ENCODE data around the gene MOSMO. TPM values are rescaled to one million over a fixed set of nuclear protein-coding genes. Genes with fewer than 3 reads are reported as not detected.

MOSMO gene
- total and polyA plus RNA-seq, 7 donors: 2.8 to 27.1 (median 19.3) TPM

DNA sequence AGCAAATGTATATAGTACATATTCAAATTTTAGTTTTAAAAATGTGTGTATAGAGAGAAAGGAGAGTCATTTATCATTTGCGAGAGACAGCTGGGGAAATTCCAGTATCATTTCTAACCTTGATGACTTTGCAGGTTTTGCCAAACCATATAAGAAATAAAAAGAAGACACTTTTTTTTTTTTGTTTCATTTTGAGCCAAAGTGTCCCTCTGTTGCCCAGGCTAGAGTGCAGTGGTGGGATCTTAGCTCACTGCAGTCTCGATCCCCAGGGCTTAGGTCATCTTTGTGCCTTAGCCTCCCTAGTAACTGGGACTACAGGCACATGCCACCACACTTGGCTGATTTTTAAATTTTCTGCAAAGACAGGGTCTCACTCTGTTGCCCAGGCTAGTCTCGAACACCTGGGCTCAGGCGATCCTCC is 46.0 kb downstream of the MOSMO start:
- Histone ChIP-seq H3K4me3 (no peak overlapping the region), H3K27me3 (no peaks in the 10 kb centered on the region), H3K36me3 (no peaks in the 10 kb centered on the region), H3K4me1 (no peaks in the 10 kb centered on the region), H3K27ac (no peak overlapping the region), H3K9me3 (no peaks in the 10 kb centered on the region)
- TF ChIP-seq POLR2AphosphoS5 (IDR thresholded peaks at IDR 0.05): no peak
- no peak for TF ChIP-seq EP300 (IDR thresholded peaks at IDR 0.05)
- TF ChIP-seq POLR2A (IDR thresholded peaks at IDR 0.05): no peak
- TF ChIP-seq, protein P1, sequence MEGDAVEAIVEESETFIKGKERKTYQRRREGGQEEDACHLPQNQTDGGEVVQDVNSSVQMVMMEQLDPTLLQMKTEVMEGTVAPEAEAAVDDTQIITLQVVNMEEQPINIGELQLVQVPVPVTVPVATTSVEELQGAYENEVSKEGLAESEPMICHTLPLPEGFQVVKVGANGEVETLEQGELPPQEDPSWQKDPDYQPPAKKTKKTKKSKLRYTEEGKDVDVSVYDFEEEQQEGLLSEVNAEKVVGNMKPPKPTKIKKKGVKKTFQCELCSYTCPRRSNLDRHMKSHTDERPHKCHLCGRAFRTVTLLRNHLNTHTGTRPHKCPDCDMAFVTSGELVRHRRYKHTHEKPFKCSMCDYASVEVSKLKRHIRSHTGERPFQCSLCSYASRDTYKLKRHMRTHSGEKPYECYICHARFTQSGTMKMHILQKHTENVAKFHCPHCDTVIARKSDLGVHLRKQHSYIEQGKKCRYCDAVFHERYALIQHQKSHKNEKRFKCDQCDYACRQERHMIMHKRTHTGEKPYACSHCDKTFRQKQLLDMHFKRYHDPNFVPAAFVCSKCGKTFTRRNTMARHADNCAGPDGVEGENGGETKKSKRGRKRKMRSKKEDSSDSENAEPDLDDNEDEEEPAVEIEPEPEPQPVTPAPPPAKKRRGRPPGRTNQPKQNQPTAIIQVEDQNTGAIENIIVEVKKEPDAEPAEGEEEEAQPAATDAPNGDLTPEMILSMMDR (IDR thresholded peaks at IDR 0.05): no peak
- DNase-seq: no peak
- intact Hi-C loops (cut with DNase I): no loop called here
- WGBS, 2 donors: 86 to 93% methylated on average over 4 of the region's 4 CpGs

DNA sequence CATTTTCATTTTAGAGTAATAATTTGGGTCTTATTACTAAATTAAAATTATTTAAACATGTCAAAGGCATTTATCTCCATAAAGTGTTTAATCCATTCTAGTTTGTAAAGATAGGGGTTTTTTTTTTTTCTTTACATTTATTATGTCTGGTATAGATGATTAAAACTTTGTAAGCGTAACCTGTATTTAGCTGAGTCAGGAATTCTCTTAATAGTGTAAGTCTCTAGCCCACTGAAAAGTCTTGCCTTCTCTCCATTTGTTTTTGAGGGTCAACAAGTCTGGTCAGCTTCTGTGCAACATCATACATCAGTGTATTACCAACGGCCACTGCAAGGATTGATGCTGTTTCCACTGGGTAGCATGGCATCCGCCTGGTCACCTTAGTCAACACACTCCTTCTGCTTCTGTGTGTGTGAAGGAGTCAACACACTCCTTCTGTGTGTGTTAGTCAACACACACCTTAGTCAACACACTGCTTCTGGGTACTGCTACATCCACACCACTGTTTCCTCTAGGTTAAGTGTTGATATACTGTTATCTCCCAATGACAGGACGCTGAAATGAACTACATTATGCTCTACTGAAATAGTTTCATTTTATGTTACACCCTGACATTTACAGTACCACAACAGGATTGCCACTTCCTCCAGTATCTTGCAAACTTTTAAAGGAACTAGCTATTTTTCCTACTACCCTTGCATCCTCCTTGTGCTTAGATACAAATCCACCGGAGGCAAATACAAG is 47.1 kb downstream of the MOSMO start:
- TF ChIP-seq POLR2AphosphoS5 (IDR thresholded peaks at IDR 0.05) (no peak), POLR2A (IDR thresholded peaks at IDR 0.05) (no peak), EP300 (IDR thresholded peaks at IDR 0.05) (no peak)
- TF ChIP-seq, protein P1 (IDR thresholded peaks at IDR 0.05): no peak
- Histone ChIP-seq H3K4me3 (no peak overlapping the region), H3K27me3 (no peaks in the 10 kb centered on the region), H3K4me1 (no peaks in the 10 kb centered on the region), H3K27ac (no peak overlapping the region), H3K9me3 (no peaks in the 10 kb centered on the region), H3K36me3 (no peaks in the 10 kb centered on the region)
- intact Hi-C loops (cut with DNase I): no loop called here
- WGBS, 2 donors: 75 to 88% methylated on average over 5 of the region's 5 CpGs
- no peak for DNase-seq

DNA sequence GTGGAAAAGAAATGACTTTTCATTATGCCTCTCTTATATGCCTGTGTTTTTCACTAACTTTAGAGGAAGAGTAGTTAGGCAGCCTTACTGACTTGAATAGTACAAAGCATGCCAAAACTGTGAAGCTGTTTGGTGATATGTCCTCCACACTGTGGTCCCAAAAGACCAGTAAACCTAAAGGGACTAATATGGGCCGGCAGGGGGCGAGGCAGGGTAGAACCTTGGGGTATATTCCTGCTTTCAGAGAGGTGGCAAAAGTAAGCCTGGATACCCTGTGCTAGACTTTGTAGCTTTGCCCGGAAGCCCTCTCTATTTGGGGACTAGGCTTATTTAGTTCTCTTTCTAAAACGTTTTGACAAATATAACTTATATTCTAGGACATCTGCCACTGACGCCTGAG is 48.0 kb downstream of the MOSMO start:
- Histone ChIP-seq H3K36me3 (no peaks in the 10 kb centered on the region), H3K4me1 (no peaks in the 10 kb centered on the region), H3K4me3 (no peak overlapping the region), H3K27ac (no peak overlapping the region), H3K9me3 (no peaks in the 10 kb centered on the region), H3K27me3 (no peaks in the 10 kb centered on the region)
- intact Hi-C loops (cut with DNase I): no loop called here
- DNase-seq: no peak
- no peak for TF ChIP-seq POLR2A (IDR thresholded peaks at IDR 0.05)
- no peak for TF ChIP-seq EP300 (IDR thresholded peaks at IDR 0.05)
- TF ChIP-seq, protein P1 (IDR thresholded peaks at IDR 0.05): no peak
- no peak for TF ChIP-seq POLR2AphosphoS5 (IDR thresholded peaks at IDR 0.05)
- WGBS, 2 donors: 89 to 93% methylated on average over 5 of the region's 5 CpGs

DNA sequence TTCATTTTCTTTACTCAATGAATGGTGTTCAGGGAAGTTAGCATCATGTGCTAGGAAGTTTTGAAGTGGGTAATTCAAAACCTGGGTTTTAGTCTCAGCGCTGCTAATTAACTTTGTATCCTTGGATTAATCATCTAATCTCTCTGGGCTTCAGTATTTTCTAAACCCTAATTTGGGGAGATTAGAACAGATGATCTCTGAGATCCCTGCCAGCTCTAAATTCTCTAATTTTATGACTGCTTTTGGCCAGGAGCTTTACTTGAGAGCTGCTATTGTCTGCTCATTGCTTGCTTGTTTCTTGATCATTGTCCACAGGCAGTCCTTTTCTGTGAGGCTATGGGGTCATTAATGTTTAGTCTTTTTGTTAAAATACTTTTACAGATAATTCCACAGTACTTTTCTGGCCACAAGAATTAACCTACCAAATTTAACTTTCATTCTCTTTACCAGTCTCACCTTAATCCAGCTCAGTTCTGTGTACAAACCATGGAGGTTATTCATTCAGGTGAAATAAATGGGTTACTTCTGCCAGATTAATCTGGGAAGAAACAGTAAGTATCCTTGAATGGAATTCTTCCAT is 56.1 kb downstream of the MOSMO start:
- DNase-seq: no peak
- H3K9me3 ChIP-seq: no peaks in the 10 kb centered on the region
- no peaks in the 10 kb centered on the region for H3K36me3 ChIP-seq
- no peaks in the 10 kb centered on the region for H3K27me3 ChIP-seq
- TF ChIP-seq, protein P1 (IDR thresholded peaks at IDR 0.05): no peak
- TF ChIP-seq EP300 (IDR thresholded peaks at IDR 0.05): no peak
- no peak for TF ChIP-seq POLR2A (IDR thresholded peaks at IDR 0.05)
- no peak for TF ChIP-seq POLR2AphosphoS5 (IDR thresholded peaks at IDR 0.05)
- H3K4me3 ChIP-seq: no peak overlapping the region
- intact Hi-C loops (cut with DNase I): no loop called here
- H3K4me1 ChIP-seq: peaks cover 0 to 10% (median 4%) of the 10 kb centered on the region in 4 donors
- no peak overlapping the region for H3K27ac ChIP-seq
- 85 to 93% methylated on average over 1 of the region's 1 CpG for WGBS, 2 donors
